ENCODE results near the gene FRS2. TPM values are rescaled to one million over a fixed set of nuclear protein-coding genes. Genes with fewer than 3 reads are reported as not detected.
"Not testable (repeated sequence)": the region's sequence is repeated elsewhere in the genome, so short reads cannot be mapped to it uniquely, and the experiment has no call there.

Gene FRS2
- total RNA-seq, 1 donor from 2014 or later, result 15.4 TPM

GRCh38 chr12:69585189-69586062 lies 115.2 kb downstream of the FRS2 start, which contains the start of gene CCT2:
Gene CCT2 (plus strand): TSS chr12:69585459. CDS start chr12:69585522, 63 bp downstream.
- ATAC-seq, result peak; percentile 99

DNA sequence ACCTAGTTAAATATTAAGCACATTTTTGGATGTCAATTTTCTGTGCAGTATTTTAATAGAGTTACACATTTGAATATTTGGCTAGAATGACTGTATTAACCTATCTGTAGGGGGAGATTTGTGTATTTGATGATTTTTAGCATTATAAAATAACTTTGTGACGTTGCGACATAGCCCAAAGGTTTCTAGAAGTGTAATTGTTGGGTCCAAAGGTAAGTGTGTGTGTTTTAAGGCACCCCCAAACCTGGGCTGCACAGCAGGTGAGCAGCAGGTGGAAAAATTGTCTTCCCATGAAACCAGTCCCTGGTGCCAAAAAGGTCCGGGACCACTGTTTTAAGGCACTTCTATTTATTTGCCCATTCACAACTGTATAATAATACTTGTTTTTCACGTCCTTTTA lies 118.3 kb downstream of the FRS2 start:
- ATAC-seq, result no peak

- no peak for ATAC-seq
These were observed 118.9 kb downstream of the FRS2 start for GRCh38 chr12:69589082-69589481.

- ATAC-seq, result no peak
These were observed 125.5 kb downstream of the FRS2 start for GRCh38 chr12:69595689-69596088.

DNA sequence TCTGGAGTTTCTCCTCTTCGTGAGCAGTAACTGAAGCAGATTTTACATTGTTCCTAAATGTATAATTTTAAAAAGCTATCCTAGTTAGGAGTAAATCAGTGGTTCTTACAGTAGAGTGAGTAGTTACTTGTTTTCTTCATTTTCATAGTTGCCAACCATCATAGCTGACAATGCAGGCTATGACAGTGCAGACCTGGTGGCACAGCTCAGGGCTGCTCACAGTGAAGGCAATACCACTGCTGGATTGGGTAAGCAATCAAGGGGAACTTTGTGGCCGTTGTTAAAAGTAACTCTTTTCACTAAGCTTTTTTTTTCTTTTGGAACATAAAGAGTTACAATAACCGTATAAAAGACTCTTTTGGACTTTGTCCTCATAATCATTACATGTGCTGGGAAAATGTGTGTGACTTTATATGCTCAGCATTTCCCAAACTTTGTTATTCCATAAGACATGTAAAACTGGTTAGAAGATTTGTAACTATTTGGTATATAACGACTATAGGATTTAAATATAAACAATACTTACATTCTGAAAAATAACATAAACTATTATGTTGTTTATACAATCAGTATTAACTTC lies 128.1 kb downstream of the FRS2 start:
- no peak for ATAC-seq

DNA sequence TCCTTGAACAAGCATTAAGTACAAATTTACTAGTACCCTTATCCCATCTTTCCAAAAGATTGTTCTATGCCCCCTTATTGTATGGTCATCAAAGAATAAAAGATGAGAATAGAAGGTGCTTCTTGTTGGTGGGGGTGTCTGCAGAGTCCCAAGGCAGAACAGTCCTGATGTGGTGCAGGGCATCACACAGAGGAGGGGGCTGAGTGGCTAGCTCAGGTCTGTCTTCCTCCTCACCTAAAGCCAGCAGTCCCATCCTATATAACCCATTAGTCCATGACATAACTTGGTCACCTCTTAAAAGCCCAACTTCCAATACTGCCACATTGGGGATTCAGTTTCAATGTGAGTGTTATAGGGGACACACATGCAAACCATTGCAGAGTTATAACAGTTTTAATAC lies 130.6 kb downstream of the FRS2 start:
- ATAC-seq, result peak; percentile 23

DNA sequence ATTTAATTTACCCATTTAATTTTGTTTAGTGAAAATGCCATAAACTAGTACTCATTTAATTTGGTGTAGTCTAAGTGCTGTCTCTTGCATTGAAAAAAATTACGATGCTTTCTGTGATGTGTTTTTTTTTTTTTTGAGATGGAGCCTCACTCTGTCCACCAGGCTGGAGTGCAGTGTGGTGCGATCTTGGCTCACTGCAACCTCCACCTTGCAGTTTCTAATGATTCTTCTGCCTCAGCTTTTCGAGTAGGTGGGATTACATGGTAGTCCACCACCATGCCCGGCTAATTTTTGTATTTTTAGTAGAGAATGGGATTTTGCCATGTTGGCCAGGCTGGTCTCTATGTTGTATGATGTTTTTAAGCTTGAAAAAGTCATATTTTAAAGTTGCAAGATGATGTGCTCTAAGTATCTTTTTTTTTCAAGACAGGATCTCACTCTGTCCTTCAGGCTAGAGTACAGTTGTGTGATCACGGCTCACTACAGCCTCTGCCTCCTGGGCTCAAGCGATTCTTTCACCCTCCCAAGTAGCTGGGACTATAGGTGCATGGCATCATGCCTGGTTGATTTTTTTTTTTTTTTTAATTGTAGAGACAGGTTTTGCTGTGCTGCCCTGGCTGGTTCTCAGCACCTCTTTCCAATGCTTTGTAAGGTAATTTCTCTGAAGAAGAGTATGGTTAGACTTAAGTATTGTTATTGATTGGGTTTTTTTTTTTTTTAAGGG lies 131.9 kb downstream of the FRS2 start:
- no peak for ATAC-seq

DNA sequence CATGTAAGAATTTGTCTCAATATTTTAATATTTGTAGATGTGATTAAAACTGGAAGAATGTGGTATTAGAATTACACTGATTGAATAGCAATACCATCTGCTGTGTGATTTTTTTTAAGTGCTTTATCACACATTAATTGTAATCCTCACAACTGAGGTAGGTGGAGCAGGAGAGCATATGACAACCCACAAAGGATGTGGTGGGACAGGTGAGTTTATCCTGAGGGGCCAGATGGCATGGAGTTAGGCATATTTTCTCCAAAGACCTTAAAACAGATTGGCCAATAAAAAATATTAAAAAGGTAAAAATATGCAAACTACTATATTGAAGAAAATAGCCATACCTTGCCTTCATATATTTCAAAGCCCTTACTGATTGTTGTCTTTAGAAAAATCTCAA lies 132.8 kb downstream of the FRS2 start:
- ATAC-seq, result no peak

DNA sequence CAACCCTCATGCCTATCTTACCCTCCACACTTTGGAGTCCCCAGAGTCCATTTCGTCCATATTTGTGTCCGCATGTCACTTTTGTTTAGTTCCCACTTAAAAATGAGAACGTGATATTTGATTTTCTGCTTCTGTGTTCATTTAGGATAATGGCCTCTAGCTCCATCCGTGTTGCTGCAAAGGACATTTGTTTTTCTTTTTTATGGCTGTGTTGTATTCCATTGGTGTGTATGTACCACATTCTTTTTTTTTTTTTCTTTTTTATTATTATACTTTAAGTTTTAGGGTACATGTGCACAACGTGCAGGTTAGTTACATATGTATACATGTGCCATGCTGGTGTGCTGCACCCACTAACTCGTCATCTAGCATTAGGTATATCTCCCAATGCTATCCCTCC lies 133.4 kb downstream of the FRS2 start:
- not testable (repeated sequence) for ATAC-seq

- not testable (repeated sequence) for ATAC-seq
These were observed 134.1 kb downstream of the FRS2 start for GRCh38 chr12:69604275-69604674.

- ATAC-seq, result no peak
These were observed 137.9 kb downstream of the FRS2 start for GRCh38 chr12:69608114-69608513.

DNA sequence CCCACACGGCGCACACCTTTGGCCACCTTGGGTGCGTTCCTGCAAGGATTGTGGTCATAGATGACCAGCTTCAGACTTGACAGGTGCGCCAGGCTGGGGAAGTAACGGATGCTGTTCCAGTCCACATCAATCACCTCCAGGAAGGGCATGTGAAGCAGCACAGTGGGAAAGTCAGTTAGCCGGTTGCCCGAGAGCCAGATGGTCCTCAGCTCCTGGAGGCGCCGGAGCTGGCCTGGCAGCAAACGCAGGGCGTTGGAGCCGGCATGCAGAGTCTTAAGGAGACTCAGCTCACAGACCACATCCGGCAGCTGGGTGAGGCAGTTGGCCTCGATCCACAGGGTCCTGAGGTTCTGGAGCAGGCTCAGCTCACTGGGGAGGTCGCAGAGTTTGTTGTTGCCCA lies 139.9 kb downstream of the FRS2 start:
- no peak for ATAC-seq

GRCh38 chr12:69610729-69611128 lies 140.5 kb downstream of the FRS2 start, which contains the start of gene LRRC10:
Gene LRRC10 (minus strand): TSS chr12:69610907. CDS start chr12:69610838, 69 bp downstream.
- no peak for ATAC-seq

GRCh38 chr12:69613351-69613750 lies 143.2 kb downstream of the FRS2 start:
- no peak for ATAC-seq

- ATAC-seq, result no peak
These were observed 145.8 kb downstream of the FRS2 start for GRCh38 chr12:69616025-69616424.

- ATAC-seq, result no peak
These were observed 148.9 kb downstream of the FRS2 start for GRCh38 chr12:69619050-69619449.

GRCh38 chr12:69620077-69620476 lies 149.9 kb downstream of the FRS2 start:
- no peak for ATAC-seq

DNA sequence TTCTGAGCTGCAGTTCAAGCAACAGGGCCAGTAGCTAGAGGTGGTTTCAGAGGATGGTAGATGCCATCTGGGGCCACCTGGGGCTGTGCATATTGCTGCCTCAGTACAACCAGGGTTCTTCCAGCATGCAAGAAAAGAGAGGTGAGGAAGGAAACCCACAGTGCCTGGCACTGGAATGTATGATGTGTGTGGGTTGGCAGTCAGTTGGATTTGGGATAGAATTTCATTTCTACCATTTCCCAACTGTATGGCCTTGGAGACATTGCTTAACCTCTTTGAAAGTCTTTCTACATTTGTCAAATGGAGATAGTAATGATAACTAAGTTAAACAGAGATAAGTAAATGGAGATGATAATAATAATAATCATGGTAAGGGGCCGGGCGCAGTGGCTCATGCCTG lies 150.7 kb downstream of the FRS2 start:
- ATAC-seq, result no peak

- no peak for ATAC-seq
These were observed 151.4 kb downstream of the FRS2 start for GRCh38 chr12:69621551-69621950.

DNA sequence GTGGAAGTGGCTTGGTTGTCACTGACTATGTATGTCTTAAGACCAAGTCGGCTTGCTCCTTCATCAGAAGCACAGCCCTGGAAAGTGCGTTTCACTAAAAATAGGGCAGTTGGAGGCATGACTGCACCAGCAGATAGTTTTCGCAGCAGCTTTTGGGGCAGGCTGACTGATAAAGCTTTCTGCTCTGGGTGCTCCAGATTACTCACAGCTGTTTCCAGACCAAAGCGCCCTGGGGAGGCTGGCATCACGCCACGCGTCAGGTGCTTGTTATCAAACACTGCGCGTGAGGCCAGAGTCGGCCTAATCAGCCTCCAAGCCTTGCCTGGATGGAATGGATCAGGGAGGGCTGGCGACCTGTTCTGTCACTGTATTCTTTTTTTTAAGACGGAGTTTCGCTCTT lies 153.8 kb downstream of the FRS2 start:
- no peak for ATAC-seq

DNA sequence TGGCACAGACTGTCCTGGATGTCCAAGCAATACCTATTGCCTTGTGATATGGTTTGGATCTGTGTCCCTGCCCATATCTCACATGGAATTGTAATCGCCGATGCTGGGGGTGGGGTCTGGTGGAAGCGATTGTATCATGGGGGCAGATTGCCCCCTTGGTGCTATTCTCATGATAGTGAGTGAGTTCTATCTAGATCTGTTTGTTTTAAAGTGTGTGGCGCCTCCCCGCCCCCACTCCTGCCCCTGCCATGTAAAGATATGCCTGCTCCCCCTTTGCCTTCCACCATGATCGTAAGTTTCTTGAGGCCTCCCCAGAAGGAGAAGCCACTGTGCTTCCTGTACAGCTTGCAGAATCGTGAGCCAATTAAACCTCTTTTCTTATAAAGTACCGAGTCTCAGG lies 157.3 kb downstream of the FRS2 start:
- no peak for ATAC-seq

Data from esophagus mucosa (tissue), 1 donor.